ENCODE measurements around the gene ASPG.
"Not testable (repeated sequence)": the region's sequence is repeated elsewhere in the genome, so short reads cannot be mapped to it uniquely, and the experiment has no call there.

The ASPG gene

DNA sequence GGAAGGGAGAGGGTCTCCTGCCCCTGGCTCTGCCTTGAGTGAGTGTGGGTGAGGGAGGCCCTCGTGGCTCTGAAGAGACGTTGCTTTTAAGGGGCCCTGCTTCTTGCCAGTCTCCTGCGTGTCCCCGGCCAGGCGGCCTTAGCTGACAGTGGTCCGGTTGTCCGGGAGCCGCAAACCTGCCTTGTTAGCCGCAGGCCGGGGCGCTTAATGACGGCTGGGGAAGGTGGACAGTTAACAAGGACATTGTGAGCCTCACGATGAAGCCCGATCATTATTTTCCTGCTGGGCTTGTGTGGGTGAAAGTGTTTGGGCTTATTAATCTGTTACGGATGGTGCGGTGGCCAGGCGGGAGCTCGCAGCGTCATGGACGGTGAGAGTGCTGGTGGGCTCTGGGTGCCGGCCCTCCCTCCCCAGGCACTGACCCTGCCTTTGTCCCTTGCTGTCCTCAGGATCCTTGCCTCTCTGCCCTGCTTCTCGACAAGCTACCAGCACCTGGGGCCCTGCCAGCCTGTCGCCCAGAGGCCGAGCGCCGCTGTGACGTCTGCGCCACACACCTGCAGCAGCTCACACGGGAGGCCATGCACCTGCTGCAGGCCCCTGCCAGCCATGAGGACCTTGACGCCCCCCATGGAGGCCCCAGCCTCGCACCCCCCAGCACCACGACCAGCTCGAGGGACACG lies 66.2 kb downstream of the ASPG start:
- ChIA-PET CTCF (interaction anchor here (0.6 to 0.7 kb wide), 3 partner anchors 189 to 486 kb away, joined by 3 to 4 read pairs (median 3); no protein-coding TSS in a partner anchor), POLR2A (no interaction called here)
- Histone ChIP-seq H3K9me3 (ENCODE audit: control insufficient read depth, insufficient read depth, low read depth, low read length) (no peaks in the 10 kb centered on the region), H3K4me3 (ENCODE audit: low read depth, low read length) (no peak overlapping the region), H3K27ac (ENCODE audit: extremely low read depth, low read depth, low read length) (no peak overlapping the region), H3K36me3 (ENCODE audit: control insufficient read depth in 2 of 2, insufficient read depth in 1 of 2, low read length in 2 of 2) (peaks cover 0 to 17% of the 10 kb centered on the region in 2 experiments; a peak in 1 of 3 replicates), H3K4me1 (ENCODE audit: control insufficient read depth, insufficient read depth, low read length) (peaks cover 11% of the 10 kb centered on the region)
- TF ChIP-seq ZNF449 (tag by site-specific recombination; IDR thresholded peaks at IDR 0.05) = 0 out of 2 replicates have a peak, but pooled peaks have one; percentile 37
- TF ChIP-seq ZNF600 (tag by site-specific recombination; IDR thresholded peaks at IDR 0.05) = peak; percentile 20; the same call in 1 of the 2 replicates
- no peak for TF ChIP-seq ZBTB17 (tag by site-specific recombination; IDR thresholded peaks at IDR 0.05)

DNA sequence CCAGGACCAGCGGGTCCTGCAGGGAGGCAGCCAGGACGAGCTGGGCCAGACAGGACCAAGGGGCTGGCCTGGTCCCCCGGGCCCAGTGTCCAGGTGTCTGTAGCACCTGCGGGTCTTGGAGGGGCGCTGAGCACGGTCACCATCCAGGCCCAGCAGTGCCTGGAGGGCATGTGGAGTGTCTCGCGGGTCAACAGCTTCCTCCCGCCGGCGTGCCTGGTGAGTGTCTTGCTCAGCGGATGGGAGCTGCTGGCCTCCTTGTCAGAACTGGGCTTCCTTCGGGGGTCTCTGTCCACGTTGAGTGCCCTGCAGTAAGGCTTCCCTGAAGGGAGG lies 66.7 kb downstream of the ASPG start:
- peaks cover 11% of the 10 kb centered on the region for H3K4me1 ChIP-seq (ENCODE audit: control insufficient read depth, insufficient read depth, low read length)
- TF ChIP-seq ZNF114 (tag by site-specific recombination; IDR thresholded peaks at IDR 0.05) = no peak
- TF ChIP-seq IKZF3 (tag by site-specific recombination; IDR thresholded peaks at IDR 0.05) = no peak
- TF ChIP-seq TSHZ1 (tag by site-specific recombination; IDR thresholded peaks at IDR 0.05; ENCODE audit: borderline replicate concordance) = no peak
- TF ChIP-seq OVOL3 (tag by site-specific recombination; IDR thresholded peaks at IDR 0.05) = no peak
- TF ChIP-seq, protein P1, sequence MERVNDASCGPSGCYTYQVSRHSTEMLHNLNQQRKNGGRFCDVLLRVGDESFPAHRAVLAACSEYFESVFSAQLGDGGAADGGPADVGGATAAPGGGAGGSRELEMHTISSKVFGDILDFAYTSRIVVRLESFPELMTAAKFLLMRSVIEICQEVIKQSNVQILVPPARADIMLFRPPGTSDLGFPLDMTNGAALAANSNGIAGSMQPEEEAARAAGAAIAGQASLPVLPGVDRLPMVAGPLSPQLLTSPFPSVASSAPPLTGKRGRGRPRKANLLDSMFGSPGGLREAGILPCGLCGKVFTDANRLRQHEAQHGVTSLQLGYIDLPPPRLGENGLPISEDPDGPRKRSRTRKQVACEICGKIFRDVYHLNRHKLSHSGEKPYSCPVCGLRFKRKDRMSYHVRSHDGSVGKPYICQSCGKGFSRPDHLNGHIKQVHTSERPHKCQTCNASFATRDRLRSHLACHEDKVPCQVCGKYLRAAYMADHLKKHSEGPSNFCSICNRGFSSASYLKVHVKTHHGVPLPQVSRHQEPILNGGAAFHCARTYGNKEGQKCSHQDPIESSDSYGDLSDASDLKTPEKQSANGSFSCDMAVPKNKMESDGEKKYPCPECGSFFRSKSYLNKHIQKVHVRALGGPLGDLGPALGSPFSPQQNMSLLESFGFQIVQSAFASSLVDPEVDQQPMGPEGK (tag by site-specific recombination; IDR thresholded peaks at IDR 0.05) = no peak
- no peak for TF ChIP-seq ZNF416 (tag by site-specific recombination; IDR thresholded peaks at IDR 0.05)
- no peak for TF ChIP-seq GFI1B (tag by site-specific recombination; IDR thresholded peaks at IDR 0.05)
- no peak overlapping the region for H3K27ac ChIP-seq (ENCODE audit: extremely low read depth, low read depth, low read length)
- POLR2A ChIA-PET = no interaction called here
- no peak overlapping the region for H3K4me3 ChIP-seq (ENCODE audit: low read depth, low read length)
- CTCF ChIA-PET = interaction anchor here (1.0 kb wide), 1 partner anchor 13 kb away, joined by 4 read pairs; no protein-coding TSS in a partner anchor
- peaks cover 0 to 17% of the 10 kb centered on the region in 2 experiments; a peak in 1 of 3 replicates for H3K36me3 ChIP-seq (ENCODE audit: control insufficient read depth in 2 of 2, insufficient read depth in 1 of 2, low read length in 2 of 2)
- H3K9me3 ChIP-seq (ENCODE audit: control insufficient read depth, insufficient read depth, low read depth, low read length) = no peaks in the 10 kb centered on the region

DNA sequence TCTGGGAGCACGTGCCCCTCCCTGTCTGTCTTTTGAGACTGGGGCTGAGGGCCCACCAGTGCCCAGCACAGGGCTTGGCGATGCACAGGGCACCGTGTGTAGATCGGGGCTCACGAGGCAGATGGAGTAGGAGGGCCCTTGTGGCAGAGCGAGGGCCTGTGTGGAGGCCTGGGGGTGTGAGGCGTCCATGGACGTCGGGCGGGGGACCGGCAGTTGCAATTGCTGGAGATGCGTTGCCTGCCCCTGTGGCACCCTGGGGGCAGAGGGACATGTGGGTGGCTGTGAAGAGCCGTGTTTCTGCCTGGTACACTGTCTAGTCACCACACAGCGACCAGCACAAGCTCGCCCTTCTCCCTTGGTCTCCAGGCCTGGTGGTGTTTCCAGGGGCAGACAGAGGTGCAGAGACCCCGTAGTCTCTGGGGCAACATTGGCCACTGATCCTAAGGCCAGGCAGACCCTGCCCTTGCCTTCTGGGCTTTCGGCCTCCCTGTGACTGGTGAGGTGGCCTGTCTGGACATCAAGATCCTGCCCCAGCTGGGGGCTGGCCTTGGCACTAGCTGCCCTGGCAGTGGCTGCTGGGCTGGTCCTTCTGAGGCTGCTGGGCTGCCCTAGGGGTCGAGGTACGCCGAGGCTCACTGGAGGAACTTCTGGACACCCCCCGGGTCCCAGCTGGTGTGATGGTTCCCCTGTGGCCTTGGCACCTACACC lies 67.3 kb downstream of the ASPG start:
- no peaks in the 10 kb centered on the region for H3K9me3 ChIP-seq (ENCODE audit: control insufficient read depth, insufficient read depth, low read depth, low read length)
- TF ChIP-seq ZBTB8A (tag by site-specific recombination; IDR thresholded peaks at IDR 0.05) (0 out of 2 replicates have a peak, but pooled peaks have one; percentile 31), ZNF114 (tag by site-specific recombination; IDR thresholded peaks at IDR 0.05) (no peak)
- CTCF ChIA-PET = interaction anchor here (1.0 kb wide), 1 partner anchor 13 kb away, joined by 4 read pairs; no protein-coding TSS in a partner anchor
- POLR2A ChIA-PET = no interaction called here
- peaks cover 11% of the 10 kb centered on the region for H3K4me1 ChIP-seq (ENCODE audit: control insufficient read depth, insufficient read depth, low read length)
- H3K27ac ChIP-seq (ENCODE audit: extremely low read depth, low read depth, low read length) = no peak overlapping the region
- H3K36me3 ChIP-seq (ENCODE audit: control insufficient read depth in 2 of 2, insufficient read depth in 1 of 2, low read length in 2 of 2) = peaks cover 0 to 17% of the 10 kb centered on the region in 2 experiments; a peak in 1 of 3 replicates
- H3K4me3 ChIP-seq (ENCODE audit: low read depth, low read length) = no peak overlapping the region

DNA sequence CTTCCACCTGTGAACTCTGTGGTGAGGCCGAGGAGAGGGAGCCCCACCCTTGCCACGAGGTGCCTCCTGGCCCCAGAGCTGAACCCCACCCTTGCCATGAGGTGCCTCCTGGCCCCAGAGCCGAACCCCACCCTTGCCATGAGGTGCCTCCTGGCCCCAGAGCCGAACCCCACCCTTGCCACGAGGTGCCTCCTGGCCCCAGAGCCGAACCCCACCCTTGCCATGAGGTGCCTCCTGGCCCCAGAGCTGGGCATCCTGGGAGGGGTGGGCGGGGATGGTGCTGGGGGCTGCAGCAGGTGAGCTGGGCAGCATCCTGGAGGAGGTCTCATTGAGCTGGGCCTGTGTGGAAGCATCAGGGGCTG lies 67.9 kb downstream of the ASPG start:
- peaks cover 11% of the 10 kb centered on the region for H3K4me1 ChIP-seq (ENCODE audit: control insufficient read depth, insufficient read depth, low read length)
- H3K36me3 ChIP-seq (ENCODE audit: control insufficient read depth in 2 of 2, insufficient read depth in 1 of 2, low read length in 2 of 2) = peaks cover 0 to 17% of the 10 kb centered on the region in 2 experiments; a peak in 1 of 3 replicates
- H3K4me3 ChIP-seq (ENCODE audit: low read depth, low read length); H3K27ac ChIP-seq (ENCODE audit: extremely low read depth, low read depth, low read length); H3K9me3 ChIP-seq (ENCODE audit: control insufficient read depth, insufficient read depth, low read depth, low read length); POLR2A ChIA-PET: not testable (repeated sequence)
- CTCF ChIA-PET = interaction anchor here (1.0 kb wide), 1 partner anchor 14 kb away, joined by 4 read pairs; no protein-coding TSS in a partner anchor

Measured in HEK293 (cell line).